ENCODE data around the gene PDE6H.

PDE6H gene

DNA sequence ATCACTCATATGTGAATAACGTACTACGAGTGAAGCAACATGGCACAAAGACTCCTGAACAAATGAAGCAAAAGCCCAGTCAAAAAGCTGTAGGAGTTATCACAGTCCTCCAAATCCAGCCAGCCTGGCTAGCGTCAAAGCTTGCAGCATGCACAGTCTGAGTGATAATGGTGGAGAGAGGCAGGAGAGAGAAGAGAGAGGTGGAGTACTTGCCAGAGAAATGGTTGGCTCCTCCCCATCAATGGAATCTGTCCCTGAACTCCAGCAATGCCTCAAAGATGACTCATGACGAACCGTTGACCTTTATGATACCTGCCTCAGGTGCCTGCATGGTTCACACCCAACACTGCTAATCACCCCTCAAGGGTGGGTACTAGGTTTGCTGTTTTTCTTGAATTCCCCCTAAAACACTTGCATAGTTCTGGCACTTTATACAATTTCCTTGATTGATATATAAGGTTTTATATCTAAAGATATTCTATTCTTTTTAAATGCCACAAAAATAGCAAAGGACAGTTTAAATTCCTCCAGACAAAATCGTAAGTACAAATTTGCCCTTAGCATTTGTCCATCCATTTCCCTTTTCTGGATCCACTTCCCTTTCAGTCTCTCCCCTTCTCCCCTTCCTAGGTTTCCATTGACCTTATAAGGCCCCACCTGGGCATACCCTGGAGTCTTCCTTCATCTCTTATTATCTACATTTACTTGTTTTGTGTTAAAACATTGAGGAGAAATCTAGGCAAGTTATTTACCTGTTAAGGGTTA is 21.7 kb upstream of the PDE6H start:
- TF ChIP-seq, protein P1, sequence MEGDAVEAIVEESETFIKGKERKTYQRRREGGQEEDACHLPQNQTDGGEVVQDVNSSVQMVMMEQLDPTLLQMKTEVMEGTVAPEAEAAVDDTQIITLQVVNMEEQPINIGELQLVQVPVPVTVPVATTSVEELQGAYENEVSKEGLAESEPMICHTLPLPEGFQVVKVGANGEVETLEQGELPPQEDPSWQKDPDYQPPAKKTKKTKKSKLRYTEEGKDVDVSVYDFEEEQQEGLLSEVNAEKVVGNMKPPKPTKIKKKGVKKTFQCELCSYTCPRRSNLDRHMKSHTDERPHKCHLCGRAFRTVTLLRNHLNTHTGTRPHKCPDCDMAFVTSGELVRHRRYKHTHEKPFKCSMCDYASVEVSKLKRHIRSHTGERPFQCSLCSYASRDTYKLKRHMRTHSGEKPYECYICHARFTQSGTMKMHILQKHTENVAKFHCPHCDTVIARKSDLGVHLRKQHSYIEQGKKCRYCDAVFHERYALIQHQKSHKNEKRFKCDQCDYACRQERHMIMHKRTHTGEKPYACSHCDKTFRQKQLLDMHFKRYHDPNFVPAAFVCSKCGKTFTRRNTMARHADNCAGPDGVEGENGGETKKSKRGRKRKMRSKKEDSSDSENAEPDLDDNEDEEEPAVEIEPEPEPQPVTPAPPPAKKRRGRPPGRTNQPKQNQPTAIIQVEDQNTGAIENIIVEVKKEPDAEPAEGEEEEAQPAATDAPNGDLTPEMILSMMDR (IDR thresholded peaks at IDR 0.05; ENCODE audit: insufficient read depth, low read length, poor library complexity, severe bottlenecking) = no peak
- H3K4me3 ChIP-seq (replicated peaks; ENCODE audit: low read depth, low read length) = peak overlapping the region; percentile 16

DNA sequence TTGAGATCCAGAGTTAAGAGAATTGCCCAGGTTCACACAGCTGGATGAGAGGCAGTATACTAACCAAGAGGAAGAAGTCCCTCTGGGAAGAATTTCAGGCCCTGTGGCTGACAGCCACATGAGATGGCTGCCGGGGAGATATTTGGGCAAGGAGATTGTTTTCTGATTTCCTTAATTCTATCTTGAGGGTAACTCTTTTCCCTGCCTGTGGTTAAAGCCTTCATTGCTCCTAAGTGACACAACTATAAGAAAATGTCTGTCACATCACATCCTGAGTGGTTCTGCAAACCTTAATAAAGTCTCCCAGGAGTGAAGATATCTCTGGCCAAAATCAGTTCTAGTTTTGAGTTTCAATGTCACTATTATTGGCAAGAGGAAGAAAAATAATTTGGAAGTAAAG is 21.0 kb upstream of the PDE6H start:
- H3K27me3 ChIP-seq (replicated peaks; ENCODE audit: control insufficient read depth, insufficient read depth, low read length) = no peaks in the 10 kb centered on the region
- peaks cover 12% of the 10 kb centered on the region for H3K36me3 ChIP-seq (ENCODE audit: control insufficient read depth, insufficient read depth, low read length)
- no peak overlapping the region for H3K4me3 ChIP-seq (replicated peaks; ENCODE audit: low read depth, low read length)
- TF ChIP-seq, protein P1 (IDR thresholded peaks at IDR 0.05; ENCODE audit: insufficient read depth, low read length, poor library complexity, severe bottlenecking) = no peak
- no peak for DNase-seq (ENCODE audit: extremely low read depth, insufficient read length)

More for the DNA sequence above, 21.7 kb upstream of the PDE6H start:
- no peak for DNase-seq (ENCODE audit: extremely low read depth, insufficient read length)
- no peaks in the 10 kb centered on the region for H3K27me3 ChIP-seq (replicated peaks; ENCODE audit: control insufficient read depth, insufficient read depth, low read length)
- peaks cover 18% of the 10 kb centered on the region for H3K36me3 ChIP-seq (ENCODE audit: control insufficient read depth, insufficient read depth, low read length)

- H3K36me3 ChIP-seq (ENCODE audit: control insufficient read depth, insufficient read depth, low read length) = peaks cover 10% of the 10 kb centered on the region
- peak overlapping the region; percentile 18 for H3K4me3 ChIP-seq (replicated peaks; ENCODE audit: low read depth, low read length)
- DNase-seq (ENCODE audit: extremely low read depth, insufficient read length) = no peak
- TF ChIP-seq, protein P1 (IDR thresholded peaks at IDR 0.05; ENCODE audit: insufficient read depth, low read length, poor library complexity, severe bottlenecking) = no peak
- no peaks in the 10 kb centered on the region for H3K27me3 ChIP-seq (replicated peaks; ENCODE audit: control insufficient read depth, insufficient read depth, low read length)
Observed at GRCh38 chr12:14952299-14952921, 20.4 kb upstream of the PDE6H start.

DNA sequence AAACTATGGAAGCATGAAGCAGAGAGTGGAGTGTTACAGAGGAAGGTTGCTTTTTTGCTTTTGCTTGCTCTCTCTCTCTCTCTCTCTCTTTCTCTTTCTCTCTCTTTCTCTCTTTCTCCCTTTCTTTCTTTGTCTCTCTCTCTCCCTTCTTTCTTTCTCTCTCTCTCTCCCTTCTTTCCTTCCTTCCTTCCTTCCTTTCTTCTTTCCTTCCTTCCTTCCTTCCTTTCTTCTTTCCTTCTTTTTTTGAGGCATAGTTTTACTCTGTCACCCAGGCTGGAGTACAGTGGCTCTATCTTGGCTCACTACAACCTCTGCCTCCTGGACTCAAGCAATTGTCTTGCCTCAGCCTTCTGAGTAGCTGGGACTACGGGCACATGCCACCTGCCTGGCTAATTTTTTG is 19.1 kb upstream of the PDE6H start:
- Histone ChIP-seq H3K4me3 (replicated peaks; ENCODE audit: low read depth, low read length) (peak overlapping the region; percentile 29), H3K27me3 (replicated peaks; ENCODE audit: control insufficient read depth, insufficient read depth, low read length) (no peaks in the 10 kb centered on the region), H3K36me3 (ENCODE audit: control insufficient read depth, insufficient read depth, low read length) (peaks cover 9% of the 10 kb centered on the region)
- DNase-seq (ENCODE audit: extremely low read depth, insufficient read length) = no peak
- TF ChIP-seq, protein P1 (IDR thresholded peaks at IDR 0.05; ENCODE audit: insufficient read depth, low read length, poor library complexity, severe bottlenecking) = no peak

DNA sequence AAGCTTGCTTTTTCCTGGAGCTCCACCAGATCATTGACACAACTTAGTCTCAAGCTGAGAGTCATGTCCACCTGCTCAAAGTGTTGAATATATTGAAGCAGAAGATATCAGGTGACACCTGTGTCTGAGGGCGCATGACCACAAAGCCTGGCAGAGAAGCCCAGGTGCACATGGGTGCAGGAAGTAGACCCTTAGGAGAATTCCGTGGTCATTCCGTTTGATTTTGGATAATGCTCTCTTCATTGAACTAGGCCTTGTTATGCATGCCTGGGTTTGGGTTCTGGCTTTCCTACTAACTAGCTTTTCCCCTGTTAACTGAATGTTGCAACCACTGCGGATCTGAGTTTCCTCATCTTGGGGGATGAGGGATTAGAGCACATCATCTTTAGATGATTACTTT is 18.6 kb upstream of the PDE6H start:
- peak overlapping the region; percentile 6 for H3K4me3 ChIP-seq (replicated peaks; ENCODE audit: low read depth, low read length)
- TF ChIP-seq, protein P1 (IDR thresholded peaks at IDR 0.05; ENCODE audit: insufficient read depth, low read length, poor library complexity, severe bottlenecking) = no peak
- no peak for DNase-seq (ENCODE audit: extremely low read depth, insufficient read length)
- H3K36me3 ChIP-seq (ENCODE audit: control insufficient read depth, insufficient read depth, low read length) = peaks cover 9% of the 10 kb centered on the region
- no peaks in the 10 kb centered on the region for H3K27me3 ChIP-seq (replicated peaks; ENCODE audit: control insufficient read depth, insufficient read depth, low read length)

Data from GM06990 (cell line).